HCT116 (cell line): ENCODE data around the gene MT3. TPM values are rescaled to one million over a fixed set of nuclear protein-coding genes. Genes with fewer than 3 reads are reported as not detected.

Source experiments
- ATAC-seq: fragments of 200-7000 bp; cut with Tn5 transposase; 2 replicates; pipeline ENCODE4 v1.9.1; 2020; ENCODE audit warnings: mild to moderate bottlenecking, moderate library complexity
- BruUV-seq: library from RNA; stranded (reverse); fragments of 400-500 nt; replicated peaks from 2 replicates; lab custom pipeline; 2021; lab: Mats Ljungman, UMichigan
- CTCF ChIA-PET: fragments of 300-600 bp; sonication (Branson Sonifier 250); formaldehyde crosslinking; loops from one replicate; lab custom pipeline; 2021; ENCODE audit warnings: antibody characterized with exemption; lab: Charles Lee
- POLR2A ChIA-PET: fragments of 300-600, 350-600 bp; sonication (Branson Sonifier 250); formaldehyde crosslinking; loops from one replicate; lab custom pipeline; 2021; ENCODE audit warnings: antibody characterized with exemption; lab: Charles Lee
- RAD21 ChIA-PET, 2 experiments: fragments of 300-600 bp; sonication (Branson Sonifier 250); formaldehyde crosslinking; loops; one replicate each; lab custom pipeline; 2023; ENCODE audit warnings: low total read pairs in 2 of 2; ENCODE audit not compliant: uncharacterized antibody in 2 of 2, unreplicated experiment in 2 of 2, low non-redundant PET in 1 of 2; lab: Charles Lee
- DNase-seq: peaks from one replicate; pipeline ENCODE4 v3.0.0-alpha.2; 2010; ENCODE audit warnings: low read depth, low spot score
- H2AFZ ChIP-seq: fragments of 200-600 bp; shearing (Covaris generic), sonication (generic); 2 replicates; pipeline ENCODE4 v1.6.1; 2017; ENCODE audit warnings: low read depth, mixed run types, mixed read lengths, antibody characterized with exemption, low read length; ENCODE audit not compliant: poor library complexity, severe bottlenecking
- H3K27ac ChIP-seq: 2 replicates; pipeline ENCODE4 v1.5.1; 2012; ENCODE audit warnings: low read depth, low read length
- H3K27me3 ChIP-seq: fragments of 200-600 bp; sonication (generic); 2 replicates; pipeline ENCODE4 v1.6.1; 2016; ENCODE audit warnings: mixed run types, low read length, mixed read lengths; ENCODE audit not compliant: insufficient read depth
- H3K36me3 ChIP-seq, 2 experiments: fragments of 200-500 bp in 1 of 2; fragments of 200-600 bp in 1 of 2; sonication (Bioruptor generic) in 1 of 2; sonication (generic) in 1 of 2; 2 replicates each; pipeline versions ENCODE4 v1.5.1 to v1.6.1; 2014 to 2016; ENCODE audit warnings: low read length in 2 of 2, inconsistent platforms in 1 of 2, mixed read lengths in 1 of 2, mixed run types in 1 of 2; ENCODE audit not compliant: insufficient read depth in 2 of 2, control insufficient read depth in 1 of 2
- H3K4me1 ChIP-seq, 2 experiments: fragments of 200-600 bp in 1 of 2; sonication (generic) in 1 of 2; 2 replicates each; pipeline versions ENCODE4 v1.5.1 to v1.6.1; 2012 to 2017; ENCODE audit warnings: low read length in 2 of 2, inconsistent platforms in 1 of 2, mild to moderate bottlenecking in 1 of 2, mixed read lengths in 1 of 2, mixed run types in 1 of 2, moderate library complexity in 1 of 2; ENCODE audit not compliant: insufficient read depth in 2 of 2, control insufficient read depth in 1 of 2
- H3K4me2 ChIP-seq: fragments of 200-600 bp; sonication (generic); 2 replicates; pipeline ENCODE4 v1.6.1; 2017; ENCODE audit warnings: mixed run types, low read length, mixed read lengths
- H3K4me3 ChIP-seq, 2 experiments: fragments of 200-600 bp in 1 of 2; sonication (generic) in 1 of 2; replicated peaks in 1 of 2; 2 replicates each; pipeline ENCODE4 v1.5.1; 2011 to 2016; ENCODE audit warnings: low read length in 2 of 2, control low read depth in 1 of 2, low read depth in 1 of 2, mild to moderate bottlenecking in 1 of 2, mixed read lengths in 1 of 2, mixed run types in 1 of 2
- H3K79me2 ChIP-seq: fragments of 200-600 bp; sonication (generic); 2 replicates; pipeline ENCODE4 v1.6.1; 2017; ENCODE audit warnings: mild to moderate bottlenecking, mixed run types, low read length, moderate library complexity, mixed read lengths; ENCODE audit not compliant: insufficient read depth
- H3K9ac ChIP-seq: fragments of 200-600 bp; sonication (generic); 2 replicates; pipeline ENCODE4 v1.6.1; 2016; ENCODE audit warnings: low read length, mixed read lengths
- H3K9me2 ChIP-seq: fragments of 200-600 bp; sonication (generic), shearing (Covaris generic); 2 replicates; pipeline ENCODE4 v1.6.1; 2017; ENCODE audit warnings: mixed run types, mild to moderate bottlenecking, moderate library complexity; ENCODE audit not compliant: insufficient read depth
- H3K9me3 ChIP-seq, 2 experiments: fragments of 200-500 bp in 1 of 2; fragments of 200-600 bp in 1 of 2; sonication (Bioruptor generic) in 1 of 2; sonication (generic) in 1 of 2; 2 replicates each; pipeline ENCODE4 v1.6.1; 2014 to 2017; ENCODE audit warnings: low read length in 2 of 2, mixed read lengths in 2 of 2, inconsistent platforms in 1 of 2, low read depth in 1 of 2, mild to moderate bottlenecking in 1 of 2, mixed run types in 1 of 2, moderate library complexity in 1 of 2; ENCODE audit not compliant: control insufficient read depth in 1 of 2, insufficient read depth in 1 of 2
- H4K20me1 ChIP-seq: fragments of 200-600 bp; sonication (generic), shearing (Covaris generic); 2 replicates; pipeline ENCODE4 v1.6.1; 2017; ENCODE audit warnings: mixed run types, mild to moderate bottlenecking, moderate library complexity; ENCODE audit not compliant: insufficient read depth
- EGR1 ChIP-seq: IDR thresholded peaks from 2 replicates; pipeline ENCODE4 v1.6.1; 2012; ENCODE audit warnings: low read depth
- EZH2 ChIP-seq: fragments of 200-600 bp; sonication (generic); IDR thresholded peaks from 2 replicates; pipeline ENCODE4 v1.6.1; 2017; ENCODE audit warnings: antibody characterized with exemption, mixed run types
- POLR2A ChIP-seq: IDR thresholded peaks from 2 replicates; pipeline ENCODE4 v1.7.0; 2011; ENCODE audit warnings: borderline replicate concordance; ENCODE audit not compliant: insufficient read depth, insufficient read length; ENCODE audit errors: extremely low read depth
- SIN3A ChIP-seq: IDR thresholded peaks from 2 replicates; pipeline ENCODE4 v1.6.1; 2012; ENCODE audit warnings: low read depth
- SP1 ChIP-seq: IDR thresholded peaks from 2 replicates; pipeline ENCODE4 v1.6.1; 2012; ENCODE audit warnings: low read depth
- TCF7L2 ChIP-seq: IDR thresholded peaks from 2 replicates; pipeline ENCODE4 v1.7.0; 2011; ENCODE audit warnings: borderline replicate concordance, inconsistent platforms; ENCODE audit not compliant: insufficient read depth, insufficient read length; ENCODE audit errors: extremely low read depth
- YY1 ChIP-seq: IDR thresholded peaks from 2 replicates; pipeline ENCODE4 v1.6.1; 2011; ENCODE audit warnings: low read length, low read depth, moderate library complexity, mild to moderate bottlenecking; ENCODE audit not compliant: insufficient replicate concordance; ENCODE audit errors: extremely low read depth
- ZBTB33 ChIP-seq: IDR thresholded peaks from 2 replicates; pipeline ENCODE4 v1.6.1; 2011; ENCODE audit warnings: mild to moderate bottlenecking, low read length, moderate library complexity; ENCODE audit not compliant: insufficient replicate concordance; ENCODE audit errors: extremely low read depth
- ZNF274 ChIP-seq: fragments of 200-500 bp; sonication (Bioruptor generic); IDR thresholded peaks from 2 replicates; pipeline ENCODE4 v1.6.1; 2014; ENCODE audit warnings: mild to moderate bottlenecking, low read depth, low read length, inconsistent platforms
- intact Hi-C: fragments of 100-400 bp; cut with micrococcal nuclease; formaldehyde crosslinking; loops from 2 replicates; pipeline ENCODE4 v1.10.0; 2022
- total RNA-seq: library from RNA; stranded (reverse); gene quantifications from one replicate; pipeline ENCODE4 v1.2.1, GENCODE V29; 2021; ENCODE audit not compliant: unreplicated experiment
- TF ChIP-seq, protein P1 (sequence below), 3 experiments: fragments of 200-600 bp in 1 of 3; sonication (generic) in 1 of 3; IDR thresholded peaks in 2 of 3; conservative IDR thresholded peaks in 1 of 3; 2 replicates each; pipeline ENCODE4 v1.5.1; 2012 to 2017; ENCODE audit warnings: low read depth in 2 of 3, low read length in 2 of 3, antibody characterized with exemption in 1 of 3, borderline replicate concordance in 1 of 3, control low read depth in 1 of 3, mild to moderate bottlenecking in 1 of 3, mixed read lengths in 1 of 3, mixed run types in 1 of 3, moderate library complexity in 1 of 3; ENCODE audit not compliant: insufficient read depth in 1 of 3

MT3 gene
- total RNA-seq, 1 experiment from 2014 or later: not detected

GRCh38 chr16:56635441-56635967 is 46.2 kb downstream of the MT3 start:
- H3K36me3 ChIP-seq: no peaks in the 10 kb centered on the region
- no peaks in the 10 kb centered on the region for H3K79me2 ChIP-seq
- no peak for TF ChIP-seq TCF7L2
- no peak for TF ChIP-seq POLR2A
- no peak for TF ChIP-seq SP1
- TF ChIP-seq SIN3A: no peak
- no peak for TF ChIP-seq EGR1
- TF ChIP-seq, all 23 proteins: peak for 0
- H3K9me2 ChIP-seq: no peaks in the 10 kb centered on the region
- H2AFZ ChIP-seq: no peak overlapping the region
- H4K20me1 ChIP-seq: no peaks in the 10 kb centered on the region
- no peak for DNase-seq
- CTCF ChIA-PET: no interaction called here
- no peak overlapping the region for H3K4me3 ChIP-seq
- ATAC-seq: no peak
- H3K27me3 ChIP-seq: no peaks in the 10 kb centered on the region
- no peak overlapping the region for H3K4me2 ChIP-seq
- no TSS peak for BruUV-seq
- H3K9ac ChIP-seq: no peak overlapping the region
- H3K27ac ChIP-seq: no peak overlapping the region
- no peaks in the 10 kb centered on the region for H3K9me3 ChIP-seq
- RAD21 ChIA-PET: no interaction called here
- POLR2A ChIA-PET: no interaction called here
- H3K4me1 ChIP-seq: peaks cover 0 to 12% of the 10 kb centered on the region in 2 experiments; a peak in 2 of 4 replicates
- intact Hi-C loops: no loop called here

DNA sequence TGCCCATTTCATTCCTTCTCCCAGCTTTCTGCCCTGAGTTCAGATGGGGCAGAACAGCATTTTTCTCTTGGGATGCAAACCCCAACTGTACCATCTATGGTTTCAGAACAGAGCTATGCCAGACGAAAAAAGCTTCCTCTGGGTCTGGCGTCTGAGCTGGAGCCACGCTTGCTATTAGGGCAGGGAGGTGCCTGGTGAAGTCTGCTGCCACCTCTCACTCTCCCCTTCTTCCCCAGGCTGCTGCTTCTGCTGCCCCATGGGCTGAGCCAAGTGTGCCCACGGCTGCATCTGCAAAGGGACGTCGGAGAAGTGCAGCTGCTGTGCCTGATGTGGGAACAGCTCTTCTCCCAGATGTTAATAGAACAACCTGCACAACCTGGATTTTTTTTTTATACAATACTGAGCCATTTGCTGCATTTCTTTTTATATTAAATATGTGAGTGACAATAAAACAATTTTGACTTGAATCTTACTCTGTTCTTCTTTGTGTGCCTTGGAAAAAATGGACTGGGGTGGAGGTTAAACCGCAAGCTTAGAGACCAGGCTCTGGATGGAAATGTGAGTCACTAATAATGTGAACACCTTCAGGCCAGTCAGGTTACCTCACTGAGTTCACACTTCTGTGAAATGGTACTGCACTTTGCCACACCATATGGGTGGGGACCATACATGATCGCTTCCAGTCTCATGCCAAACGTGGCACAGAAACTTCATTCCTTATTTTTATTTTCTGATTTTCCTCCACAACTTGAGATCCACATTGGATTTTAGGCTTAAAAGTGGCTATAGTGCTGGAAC is 47.5 kb downstream of the MT3 start:
- intact Hi-C loops: no loop called here

More for the DNA sequence above, 47.5 kb downstream of the MT3 start:
- no peak for DNase-seq
- POLR2A ChIA-PET: interaction anchor here (1.5 to 1.9 kb wide), 2 partner anchors 10 to 11 kb away, joined by 4 to 8 read pairs; partner anchors contain the start of gene MT1E
- H3K79me2 ChIP-seq: no peaks in the 10 kb centered on the region
- RAD21 ChIA-PET: no interaction called here
- no TSS peak for BruUV-seq
- H3K9me3 ChIP-seq: no peaks in the 10 kb centered on the region
- H3K27me3 ChIP-seq: no peaks in the 10 kb centered on the region
- no peaks in the 10 kb centered on the region for H4K20me1 ChIP-seq
- no peak overlapping the region for H3K9ac ChIP-seq
- 0 out of 2 replicates have a peak, but pooled peaks have one; percentile 52 for ATAC-seq
- no peak for TF ChIP-seq YY1
- no peak for TF ChIP-seq POLR2A
- no peak for TF ChIP-seq ZBTB33
- no peak for TF ChIP-seq TCF7L2
- TF ChIP-seq SIN3A: no peak
- no peak for TF ChIP-seq EZH2
- TF ChIP-seq, protein P1, sequence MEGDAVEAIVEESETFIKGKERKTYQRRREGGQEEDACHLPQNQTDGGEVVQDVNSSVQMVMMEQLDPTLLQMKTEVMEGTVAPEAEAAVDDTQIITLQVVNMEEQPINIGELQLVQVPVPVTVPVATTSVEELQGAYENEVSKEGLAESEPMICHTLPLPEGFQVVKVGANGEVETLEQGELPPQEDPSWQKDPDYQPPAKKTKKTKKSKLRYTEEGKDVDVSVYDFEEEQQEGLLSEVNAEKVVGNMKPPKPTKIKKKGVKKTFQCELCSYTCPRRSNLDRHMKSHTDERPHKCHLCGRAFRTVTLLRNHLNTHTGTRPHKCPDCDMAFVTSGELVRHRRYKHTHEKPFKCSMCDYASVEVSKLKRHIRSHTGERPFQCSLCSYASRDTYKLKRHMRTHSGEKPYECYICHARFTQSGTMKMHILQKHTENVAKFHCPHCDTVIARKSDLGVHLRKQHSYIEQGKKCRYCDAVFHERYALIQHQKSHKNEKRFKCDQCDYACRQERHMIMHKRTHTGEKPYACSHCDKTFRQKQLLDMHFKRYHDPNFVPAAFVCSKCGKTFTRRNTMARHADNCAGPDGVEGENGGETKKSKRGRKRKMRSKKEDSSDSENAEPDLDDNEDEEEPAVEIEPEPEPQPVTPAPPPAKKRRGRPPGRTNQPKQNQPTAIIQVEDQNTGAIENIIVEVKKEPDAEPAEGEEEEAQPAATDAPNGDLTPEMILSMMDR (IDR thresholded peaks at IDR 0.05 in 2 of 3, conservative IDR thresholded peaks at IDR 0.05 in 1 of 3; ENCODE audit: borderline replicate concordance in 1 of 3, insufficient read depth in 1 of 3, low read depth in 2 of 3, low read length in 2 of 3): no peak
- TF ChIP-seq ZNF274: no peak
- H3K4me1 ChIP-seq: peaks cover 0 to 3% of the 10 kb centered on the region in 2 experiments; a peak in 1 of 4 replicates
- no peak overlapping the region for H3K27ac ChIP-seq
- H3K4me3 ChIP-seq: no peak overlapping the region
- CTCF ChIA-PET: no interaction called here
- H3K4me2 ChIP-seq: no peak overlapping the region
- H2AFZ ChIP-seq: no peak overlapping the region
- no peaks in the 10 kb centered on the region for H3K9me2 ChIP-seq
- H3K36me3 ChIP-seq: no peaks in the 10 kb centered on the region
